ENCODE measurements around the gene CORO6.

Gene CORO6

GRCh38 chr17:29614349-29615047 lies 8.2 kb downstream of the CORO6 start:
- no peak overlapping the region for H3K4me3 ChIP-seq (ENCODE audit: low read depth, low read length)
- TF ChIP-seq CTCF (conservative IDR thresholded peaks at IDR 0.05; ENCODE audit: low read depth, low read length), result no peak
- no peak for DNase-seq (ENCODE audit: low read depth)

GRCh38 chr17:29613856-29614255 lies 8.9 kb downstream of the CORO6 start:
- no peak for DNase-seq (ENCODE audit: low read depth)
- TF ChIP-seq CTCF (conservative IDR thresholded peaks at IDR 0.05; ENCODE audit: low read depth, low read length), result no peak
- H3K4me3 ChIP-seq (ENCODE audit: low read depth, low read length), result peak overlapping the region; percentile 42

- DNase-seq (ENCODE audit: low read depth), result peak; percentile 93
- peak; percentile 66 for TF ChIP-seq CTCF (conservative IDR thresholded peaks at IDR 0.05; ENCODE audit: low read depth, low read length)
- H3K4me3 ChIP-seq (ENCODE audit: low read depth, low read length), result peak overlapping the region; percentile 42
These were observed 9.3 kb downstream of the CORO6 start for GRCh38 chr17:29613352-29613837.

GRCh38 chr17:29612404-29613280 lies 10.1 kb downstream of the CORO6 start:
- TF ChIP-seq CTCF (conservative IDR thresholded peaks at IDR 0.05; ENCODE audit: low read depth, low read length), result no peak
- peak overlapping the region; percentile 24 for H3K4me3 ChIP-seq (ENCODE audit: low read depth, low read length)
- no peak for DNase-seq (ENCODE audit: low read depth)

- DNase-seq (ENCODE audit: low read depth), result no peak
- TF ChIP-seq CTCF (conservative IDR thresholded peaks at IDR 0.05; ENCODE audit: low read depth, low read length), result no peak
- no peak overlapping the region for H3K4me3 ChIP-seq (ENCODE audit: low read depth, low read length)
These were observed 10.7 kb downstream of the CORO6 start for GRCh38 chr17:29612094-29612403.

- TF ChIP-seq CTCF (conservative IDR thresholded peaks at IDR 0.05; ENCODE audit: low read depth, low read length), result no peak
- no peak for DNase-seq (ENCODE audit: low read depth)
- H3K4me3 ChIP-seq (ENCODE audit: low read depth, low read length), result no peak overlapping the region
These were observed 11.2 kb downstream of the CORO6 start for GRCh38 chr17:29611351-29612093.
